Hepatocyte (in vitro differentiated cells): ENCODE results near the gene PATE2.

Source experiments
- CTCF ChIP-seq: fragments of 200-600 bp; sonication (generic); IDR thresholded peaks from 2 replicates; pipeline ENCODE4 v1.5.1; 2016; ENCODE audit warnings: antibody characterized with exemption, mild to moderate bottlenecking; ENCODE audit not compliant: poor library complexity
- EZH2 ChIP-seq: fragments of 200-600 bp; sonication (generic); IDR thresholded peaks from 2 replicates; pipeline ENCODE4 v1.6.1; 2016; ENCODE audit warnings: antibody characterized with exemption, mild to moderate bottlenecking, borderline replicate concordance
- EZH2phosphoT487 ChIP-seq: fragments of 200-600 bp; sonication (generic); IDR thresholded peaks from one replicate; pipeline ENCODE4 v1.6.1; 2018; ENCODE audit warnings: antibody characterized with exemption, mild to moderate bottlenecking, low read depth, moderate library complexity; ENCODE audit not compliant: unreplicated experiment, severe bottlenecking

- no peak for TF ChIP-seq CTCF
- no peak for TF ChIP-seq EZH2
- no peak for TF ChIP-seq EZH2phosphoT487
Observed at GRCh38 chr11:125773516-125773915, 5.1 kb downstream of the PATE2 start.
